Measurements from ENCODE around the gene C6.
"Not testable (repeated sequence)": the region's sequence is repeated elsewhere in the genome, so short reads cannot be mapped to it uniquely, and the experiment has no call there.

Gene C6

GRCh38 chr5:41240390-41240789, 27.1 kb upstream of the C6 start:
- H3K27ac ChIP-seq (ENCODE audit: low read depth, low read length), result no peak overlapping the region
- H3K4me3 ChIP-seq (ENCODE audit: insufficient read depth, low read length, poor library complexity, severe bottlenecking), result no peak overlapping the region
- H3K9ac ChIP-seq (ENCODE audit: low read length), result no peak overlapping the region
- no peaks in the 10 kb centered on the region for H3K9me3 ChIP-seq (ENCODE audit: insufficient read depth, low read length)
- no peaks in the 10 kb centered on the region for H3K9me2 ChIP-seq (replicated peaks; ENCODE audit: insufficient read depth, low read length)
- no peaks in the 10 kb centered on the region for H3K27me3 ChIP-seq (ENCODE audit: low read length)
- no peak for TF ChIP-seq EZH2phosphoT487 (conservative IDR thresholded peaks at IDR 0.05; ENCODE audit: low read length)
- TF ChIP-seq CTCF (IDR thresholded peaks at IDR 0.05; ENCODE audit: insufficient read depth, low read length, poor library complexity, severe bottlenecking), result no peak
- H3K79me2 ChIP-seq (ENCODE audit: insufficient read depth, low read length), result no peaks in the 10 kb centered on the region
- no peaks in the 10 kb centered on the region for H4K20me1 ChIP-seq (ENCODE audit: low read depth, low read length)
- no peak overlapping the region for H2AFZ ChIP-seq (ENCODE audit: low read depth, low read length, severe bottlenecking)
- H3K4me2 ChIP-seq (ENCODE audit: low read depth, low read length, poor library complexity, severe bottlenecking), result no peak overlapping the region
- no peaks in the 10 kb centered on the region for H3F3A ChIP-seq (ENCODE audit: insufficient read depth)
- no peaks in the 10 kb centered on the region for H3K36me3 ChIP-seq (ENCODE audit: low read length)

- no peak overlapping the region for H2AFZ ChIP-seq (ENCODE audit: low read depth, low read length, severe bottlenecking)
These were observed 21.1 kb upstream of the C6 start for GRCh38 chr5:41234475-41234874.

GRCh38 chr5:41232797-41233196, 19.5 kb upstream of the C6 start:
- H3K36me3 ChIP-seq (ENCODE audit: low read length), result no peaks in the 10 kb centered on the region
- H3K4me2 ChIP-seq (ENCODE audit: low read depth, low read length, poor library complexity, severe bottlenecking), result no peak overlapping the region
- TF ChIP-seq CTCF (IDR thresholded peaks at IDR 0.05; ENCODE audit: insufficient read depth, low read length, poor library complexity, severe bottlenecking) (no peak), EZH2phosphoT487 (conservative IDR thresholded peaks at IDR 0.05; ENCODE audit: low read length) (no peak)
- no peaks in the 10 kb centered on the region for H3K9me2 ChIP-seq (replicated peaks; ENCODE audit: insufficient read depth, low read length)
- no peaks in the 10 kb centered on the region for H3K27me3 ChIP-seq (ENCODE audit: low read length)
- no peak overlapping the region for H3K4me3 ChIP-seq (ENCODE audit: insufficient read depth, low read length, poor library complexity, severe bottlenecking)
- H3K27ac ChIP-seq (ENCODE audit: low read depth, low read length), result no peak overlapping the region
- no peaks in the 10 kb centered on the region for H4K20me1 ChIP-seq (ENCODE audit: low read depth, low read length)
- H3K79me2 ChIP-seq (ENCODE audit: insufficient read depth, low read length), result no peaks in the 10 kb centered on the region
- no peak overlapping the region for H2AFZ ChIP-seq (ENCODE audit: low read depth, low read length, severe bottlenecking)
- no peaks in the 10 kb centered on the region for H3K9me3 ChIP-seq (ENCODE audit: insufficient read depth, low read length)
- H3F3A ChIP-seq (ENCODE audit: insufficient read depth), result no peaks in the 10 kb centered on the region
- H3K9ac ChIP-seq (ENCODE audit: low read length), result no peak overlapping the region

More at GRCh38 chr5:41234475-41234874, 21.1 kb upstream of the C6 start:
- Histone ChIP-seq H3K4me2 (ENCODE audit: low read depth, low read length, poor library complexity, severe bottlenecking) (no peak overlapping the region), H3K9ac (ENCODE audit: low read length) (no peak overlapping the region), H3K79me2 (ENCODE audit: insufficient read depth, low read length) (no peaks in the 10 kb centered on the region), H3K27me3 (ENCODE audit: low read length) (no peaks in the 10 kb centered on the region), H3K36me3 (ENCODE audit: low read length) (no peaks in the 10 kb centered on the region), H3K27ac (ENCODE audit: low read depth, low read length) (no peak overlapping the region), H3K9me3 (ENCODE audit: insufficient read depth, low read length) (no peaks in the 10 kb centered on the region), H3K4me3 (ENCODE audit: insufficient read depth, low read length, poor library complexity, severe bottlenecking) (no peak overlapping the region), H3F3A (ENCODE audit: insufficient read depth) (no peaks in the 10 kb centered on the region), H4K20me1 (ENCODE audit: low read depth, low read length) (no peaks in the 10 kb centered on the region), H3K9me2 (replicated peaks; ENCODE audit: insufficient read depth, low read length) (no peaks in the 10 kb centered on the region)
- no peak for TF ChIP-seq CTCF (IDR thresholded peaks at IDR 0.05; ENCODE audit: insufficient read depth, low read length, poor library complexity, severe bottlenecking)
- TF ChIP-seq EZH2phosphoT487 (conservative IDR thresholded peaks at IDR 0.05; ENCODE audit: low read length), result no peak

- not testable (repeated sequence) for H3K9me2 ChIP-seq (replicated peaks; ENCODE audit: insufficient read depth, low read length); H3F3A ChIP-seq (ENCODE audit: insufficient read depth); H3K9me3 ChIP-seq (ENCODE audit: insufficient read depth, low read length); H3K27ac ChIP-seq (ENCODE audit: low read depth, low read length); H3K27me3 ChIP-seq (ENCODE audit: low read length); H2AFZ ChIP-seq (ENCODE audit: low read depth, low read length, severe bottlenecking); H3K4me3 ChIP-seq (ENCODE audit: insufficient read depth, low read length, poor library complexity, severe bottlenecking); H3K9ac ChIP-seq (ENCODE audit: low read length); H3K36me3 ChIP-seq (ENCODE audit: low read length); H4K20me1 ChIP-seq (ENCODE audit: low read depth, low read length); H3K79me2 ChIP-seq (ENCODE audit: insufficient read depth, low read length); H3K4me2 ChIP-seq (ENCODE audit: low read depth, low read length, poor library complexity, severe bottlenecking)
These were observed 16.9 kb upstream of the C6 start for GRCh38 chr5:41230276-41230675.
